Liver (tissue), 9 donors: Measurements from ENCODE around the gene SBF2. TPM values are rescaled to one million over a fixed set of nuclear protein-coding genes. Genes with fewer than 3 reads are reported as not detected.

Source experiments
- DNase-seq: peaks from one replicate; pipeline ENCODE4 v3.0.0-alpha.2; 2017; ENCODE audit warnings: low spot score
- H3K27ac ChIP-seq, 2 donors: one replicate each; pipeline ENCODE4 v1.7.0; 2013; ENCODE audit warnings: inconsistent platforms in 2 of 2, low read length in 2 of 2, control low read depth in 1 of 2, low read depth in 1 of 2, mild to moderate bottlenecking in 1 of 2
- H3K27me3 ChIP-seq, 4 donors: one replicate each; pipeline versions ENCODE4 v1.6.1 to v1.7.0; 2013; ENCODE audit warnings: low read length in 3 of 4, inconsistent platforms in 1 of 4, mild to moderate bottlenecking in 1 of 4, moderate library complexity in 1 of 4; ENCODE audit not compliant: control insufficient read depth in 4 of 4, insufficient read depth in 4 of 4
- H3K36me3 ChIP-seq, 4 donors: one replicate each; pipeline versions ENCODE4 v1.6.1 to v1.7.0; 2013; ENCODE audit warnings: low read length in 3 of 4, mild to moderate bottlenecking in 3 of 4, low read depth in 1 of 4, moderate library complexity in 1 of 4; ENCODE audit not compliant: control insufficient read depth in 4 of 4, insufficient read depth in 3 of 4
- H3K4me1 ChIP-seq, 4 donors: one replicate each; pipeline versions ENCODE4 v1.6.1 to v1.7.0; 2013; ENCODE audit warnings: low read length in 3 of 4, mild to moderate bottlenecking in 3 of 4, moderate library complexity in 1 of 4; ENCODE audit not compliant: control insufficient read depth in 4 of 4, insufficient read depth in 4 of 4
- H3K4me3 ChIP-seq, 3 donors: one replicate each; pipeline versions ENCODE4 v1.6.1 to v1.7.0; 2013; ENCODE audit warnings: low read length in 3 of 3, control low read depth in 1 of 3, low read depth in 1 of 3, mild to moderate bottlenecking in 1 of 3
- H3K9ac ChIP-seq, 2 donors: one replicate each; pipeline ENCODE4 v1.7.0; 2013; ENCODE audit warnings: low read length in 2 of 2, mild to moderate bottlenecking in 2 of 2, moderate library complexity in 2 of 2, control low read depth in 1 of 2, low read depth in 1 of 2
- H3K9me3 ChIP-seq, 4 donors: one replicate each; pipeline versions ENCODE4 v1.6.1 to v1.7.0; 2013; ENCODE audit warnings: low read length in 3 of 4; ENCODE audit not compliant: control insufficient read depth in 4 of 4
- HNF4A ChIP-seq, 2 donors: conservative IDR thresholded peaks; 2 replicates each; pipeline ENCODE4 v1.6.1; 2016; ENCODE audit warnings: antibody characterized with exemption in 2 of 2, mild to moderate bottlenecking in 2 of 2
- HNF4G ChIP-seq: IDR thresholded peaks from 2 replicates; pipeline ENCODE4 v1.6.1; 2016; ENCODE audit warnings: antibody characterized with exemption
- JUND ChIP-seq, 2 donors: IDR thresholded peaks; 2 replicates each; pipeline ENCODE4 v1.6.1; 2016; ENCODE audit warnings: antibody characterized with exemption in 2 of 2
- RAD21 ChIP-seq, 2 donors: IDR thresholded peaks; 2 replicates each; pipeline ENCODE4 v1.6.1; 2016; ENCODE audit warnings: antibody characterized with exemption in 2 of 2, mild to moderate bottlenecking in 2 of 2
- RXRA ChIP-seq, 2 donors: IDR thresholded peaks; 2 replicates each; pipeline ENCODE4 v1.6.1; 2017 to 2018; ENCODE audit warnings: antibody characterized with exemption in 2 of 2, mild to moderate bottlenecking in 1 of 2
- YY1 ChIP-seq: IDR thresholded peaks from 2 replicates; pipeline ENCODE4 v1.6.1; 2016; ENCODE audit warnings: antibody characterized with exemption, mild to moderate bottlenecking
- WGBS: extraction: QIAGEN DNeasy Blood & Tissue Kit; methylation state at CpG from one replicate; pipeline ENCODE4 v1.1.7; 2013; 5-methylcytosine and 5-hydroxymethylcytosine counted together
- polyA plus RNA-seq, 2 donors: library from polyadenylated mRNA; stranded (reverse) in 1 of 2; unstranded in 1 of 2; fragments of 200-250 nt in 1 of 2; fragments of >200 nt in 1 of 2; fragmentation: Nextera tagmentation in 1 of 2; extraction: Ambion mirVana in 1 of 2; gene quantifications; one replicate each; pipeline versions ENCODE4 v1.2.1 to v1.2.3, GENCODE V29; 2013 to 2015
- total RNA-seq, 2 donors: library from RNA; depleted of rRNA; stranded (reverse); fragments of >200 nt; gene quantifications; one replicate each; pipeline ENCODE4 v1.2.3, GENCODE V29; 2014
- TF ChIP-seq, protein P1 (sequence below): IDR thresholded peaks from 2 replicates; pipeline ENCODE4 v1.6.1; 2016; ENCODE audit warnings: antibody characterized with exemption
- TF ChIP-seq, protein P2 (sequence below): IDR thresholded peaks from 2 replicates; pipeline ENCODE4 v1.6.1; 2016; ENCODE audit warnings: antibody characterized with exemption
- TF ChIP-seq, protein P3 (sequence below): IDR thresholded peaks from 2 replicates; pipeline ENCODE4 v1.6.1; 2016; ENCODE audit warnings: antibody characterized with exemption
- TF ChIP-seq, protein P4 (sequence below): IDR thresholded peaks from 2 replicates; pipeline ENCODE4 v1.6.1; 2016; ENCODE audit warnings: antibody characterized with exemption, mild to moderate bottlenecking
- donor health status: healthy.
- donor health status: healthy.
- donor health status: healthy.
- donor health status: healthy.
- donor health status: healthy.

Gene SBF2
- total and polyA plus RNA-seq, 4 donors, result 7.5 to 31.3 (median 14.7) TPM

DNA sequence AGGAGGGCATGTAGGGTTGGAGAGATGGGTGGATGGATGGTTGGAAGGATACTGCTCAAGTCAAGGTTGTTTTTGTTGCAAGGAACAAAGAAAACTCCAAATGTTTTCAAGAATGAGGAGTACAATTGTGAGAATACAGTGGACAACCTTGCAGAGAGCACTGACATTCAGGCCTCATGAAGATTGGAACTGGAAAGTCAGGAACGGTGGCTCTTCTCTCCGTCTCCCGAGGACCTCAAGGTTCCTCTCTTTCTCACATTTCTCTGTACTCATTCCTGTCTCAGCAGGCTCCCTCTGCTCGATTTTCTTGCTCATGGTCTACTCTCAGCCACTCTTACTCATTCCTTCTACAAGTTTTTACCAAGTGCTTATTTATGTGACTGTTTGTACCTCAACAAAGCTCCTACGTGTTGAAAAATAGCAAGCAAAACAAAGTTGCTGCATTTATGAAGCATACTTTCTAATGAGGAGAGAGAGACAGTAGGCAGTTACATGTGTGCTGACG lies 532.5 kb downstream of the SBF2 start:
- TF ChIP-seq RAD21 (IDR thresholded peaks at IDR 0.05) (no peak), HNF4G (no peak), RXRA (IDR thresholded peaks at IDR 0.05) (no peak)
- TF ChIP-seq, protein P1, sequence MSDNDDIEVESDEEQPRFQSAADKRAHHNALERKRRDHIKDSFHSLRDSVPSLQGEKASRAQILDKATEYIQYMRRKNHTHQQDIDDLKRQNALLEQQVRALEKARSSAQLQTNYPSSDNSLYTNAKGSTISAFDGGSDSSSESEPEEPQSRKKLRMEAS, result no peak
- TF ChIP-seq, protein P2, sequence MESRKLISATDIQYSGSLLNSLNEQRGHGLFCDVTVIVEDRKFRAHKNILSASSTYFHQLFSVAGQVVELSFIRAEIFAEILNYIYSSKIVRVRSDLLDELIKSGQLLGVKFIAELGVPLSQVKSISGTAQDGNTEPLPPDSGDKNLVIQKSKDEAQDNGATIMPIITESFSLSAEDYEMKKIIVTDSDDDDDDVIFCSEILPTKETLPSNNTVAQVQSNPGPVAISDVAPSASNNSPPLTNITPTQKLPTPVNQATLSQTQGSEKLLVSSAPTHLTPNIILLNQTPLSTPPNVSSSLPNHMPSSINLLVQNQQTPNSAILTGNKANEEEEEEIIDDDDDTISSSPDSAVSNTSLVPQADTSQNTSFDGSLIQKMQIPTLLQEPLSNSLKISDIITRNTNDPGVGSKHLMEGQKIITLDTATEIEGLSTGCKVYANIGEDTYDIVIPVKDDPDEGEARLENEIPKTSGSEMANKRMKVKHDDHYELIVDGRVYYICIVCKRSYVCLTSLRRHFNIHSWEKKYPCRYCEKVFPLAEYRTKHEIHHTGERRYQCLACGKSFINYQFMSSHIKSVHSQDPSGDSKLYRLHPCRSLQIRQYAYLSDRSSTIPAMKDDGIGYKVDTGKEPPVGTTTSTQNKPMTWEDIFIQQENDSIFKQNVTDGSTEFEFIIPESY, result no peak
- no peaks in the 10 kb centered on the region for H3K36me3 ChIP-seq
- H3K27me3 ChIP-seq, result no peaks in the 10 kb centered on the region
- H3K9ac ChIP-seq, result no peak overlapping the region
- H3K27ac ChIP-seq, result no peak overlapping the region
- H3K4me3 ChIP-seq, result no peak overlapping the region
- DNase-seq, result no peak
- WGBS, result 93% methylated on average over 6 of the region's 6 CpGs
- H3K4me1 ChIP-seq, result peaks cover 0 to 12% (median 6%) of the 10 kb centered on the region in 4 donors
- no peaks in the 10 kb centered on the region for H3K9me3 ChIP-seq

DNA sequence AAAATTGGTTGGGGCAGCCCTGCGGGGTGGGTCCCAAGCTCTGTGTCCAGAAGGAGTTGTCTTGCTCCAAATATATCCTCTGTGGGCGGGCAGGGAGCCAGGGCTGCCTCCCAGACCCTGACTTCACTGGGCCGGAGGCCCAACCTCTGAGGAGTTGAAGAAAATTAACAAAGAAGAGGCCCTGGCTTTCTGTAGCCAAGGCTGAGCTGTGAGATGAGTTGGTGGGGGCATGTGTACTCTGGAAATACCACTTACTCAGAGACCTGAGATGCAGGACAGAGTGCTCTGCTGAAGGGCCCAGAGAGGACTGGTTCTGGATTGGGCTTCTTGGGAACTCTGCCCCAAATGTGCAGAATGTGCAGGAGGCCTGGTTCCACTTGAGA lies 533.8 kb downstream of the SBF2 start:
- Histone ChIP-seq H3K4me3 (no peak overlapping the region), H3K36me3 (no peaks in the 10 kb centered on the region), H3K9me3 (no peaks in the 10 kb centered on the region), H3K9ac (no peak overlapping the region), H3K4me1 (peaks cover 0 to 12% (median 6%) of the 10 kb centered on the region in 4 donors), H3K27me3 (no peaks in the 10 kb centered on the region), H3K27ac (peak overlapping the region; percentile 25 to 64)
- no peak for DNase-seq
- 80% methylated on average over 3 of the region's 3 CpGs for WGBS
- peak in 1 of 2 donors; percentile 25 for TF ChIP-seq RAD21 (IDR thresholded peaks at IDR 0.05)
- TF ChIP-seq, protein P3, sequence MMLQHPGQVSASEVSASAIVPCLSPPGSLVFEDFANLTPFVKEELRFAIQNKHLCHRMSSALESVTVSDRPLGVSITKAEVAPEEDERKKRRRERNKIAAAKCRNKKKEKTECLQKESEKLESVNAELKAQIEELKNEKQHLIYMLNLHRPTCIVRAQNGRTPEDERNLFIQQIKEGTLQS, result no peak

DNA sequence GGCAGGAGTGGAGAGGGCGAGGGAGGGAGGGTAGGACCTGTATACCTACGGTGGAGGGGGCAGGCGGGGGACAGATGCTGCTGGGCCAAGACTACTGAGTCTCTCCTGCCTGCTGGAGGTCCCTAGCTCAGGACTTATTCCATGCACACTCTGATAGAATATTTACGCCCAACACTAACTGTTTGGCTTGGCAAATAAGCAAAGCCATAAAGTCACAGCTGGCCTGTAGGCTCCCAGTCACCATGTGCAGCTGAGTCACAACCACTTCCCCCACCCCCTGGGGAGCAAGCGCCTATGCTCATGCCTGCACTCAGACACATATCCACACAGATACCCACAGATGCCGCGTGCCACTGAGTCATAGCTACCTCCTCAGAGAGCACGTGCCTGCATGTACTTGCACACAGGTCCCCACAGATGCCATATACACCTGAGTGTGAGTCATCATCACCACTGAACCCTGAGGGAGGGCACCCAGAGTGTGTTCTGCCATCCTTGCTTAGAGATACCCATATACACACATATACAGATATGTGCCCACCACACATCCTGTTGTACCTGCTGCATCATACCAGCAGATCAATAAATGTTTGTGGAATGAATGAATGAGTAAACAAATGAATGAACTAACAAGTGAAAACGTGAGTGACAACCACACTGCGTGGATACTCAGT lies 534.4 kb downstream of the SBF2 start:
- Histone ChIP-seq H3K27ac (peak overlapping the region; percentile 64 to 65), H3K4me3 (no peak overlapping the region), H3K4me1 (peaks cover 0 to 12% (median 6%) of the 10 kb centered on the region in 4 donors), H3K27me3 (no peaks in the 10 kb centered on the region), H3K36me3 (no peaks in the 10 kb centered on the region), H3K9me3 (no peaks in the 10 kb centered on the region), H3K9ac (no peak overlapping the region)
- TF ChIP-seq YY1, result no peak
- no peak for TF ChIP-seq HNF4G
- TF ChIP-seq JUND (IDR thresholded peaks at IDR 0.05), result peak in 1 of 2 donors; percentile 19
- TF ChIP-seq, protein P2, result no peak
- TF ChIP-seq, protein P4, sequence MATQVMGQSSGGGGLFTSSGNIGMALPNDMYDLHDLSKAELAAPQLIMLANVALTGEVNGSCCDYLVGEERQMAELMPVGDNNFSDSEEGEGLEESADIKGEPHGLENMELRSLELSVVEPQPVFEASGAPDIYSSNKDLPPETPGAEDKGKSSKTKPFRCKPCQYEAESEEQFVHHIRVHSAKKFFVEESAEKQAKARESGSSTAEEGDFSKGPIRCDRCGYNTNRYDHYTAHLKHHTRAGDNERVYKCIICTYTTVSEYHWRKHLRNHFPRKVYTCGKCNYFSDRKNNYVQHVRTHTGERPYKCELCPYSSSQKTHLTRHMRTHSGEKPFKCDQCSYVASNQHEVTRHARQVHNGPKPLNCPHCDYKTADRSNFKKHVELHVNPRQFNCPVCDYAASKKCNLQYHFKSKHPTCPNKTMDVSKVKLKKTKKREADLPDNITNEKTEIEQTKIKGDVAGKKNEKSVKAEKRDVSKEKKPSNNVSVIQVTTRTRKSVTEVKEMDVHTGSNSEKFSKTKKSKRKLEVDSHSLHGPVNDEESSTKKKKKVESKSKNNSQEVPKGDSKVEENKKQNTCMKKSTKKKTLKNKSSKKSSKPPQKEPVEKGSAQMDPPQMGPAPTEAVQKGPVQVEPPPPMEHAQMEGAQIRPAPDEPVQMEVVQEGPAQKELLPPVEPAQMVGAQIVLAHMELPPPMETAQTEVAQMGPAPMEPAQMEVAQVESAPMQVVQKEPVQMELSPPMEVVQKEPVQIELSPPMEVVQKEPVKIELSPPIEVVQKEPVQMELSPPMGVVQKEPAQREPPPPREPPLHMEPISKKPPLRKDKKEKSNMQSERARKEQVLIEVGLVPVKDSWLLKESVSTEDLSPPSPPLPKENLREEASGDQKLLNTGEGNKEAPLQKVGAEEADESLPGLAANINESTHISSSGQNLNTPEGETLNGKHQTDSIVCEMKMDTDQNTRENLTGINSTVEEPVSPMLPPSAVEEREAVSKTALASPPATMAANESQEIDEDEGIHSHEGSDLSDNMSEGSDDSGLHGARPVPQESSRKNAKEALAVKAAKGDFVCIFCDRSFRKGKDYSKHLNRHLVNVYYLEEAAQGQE, result no peak
- TF ChIP-seq, protein P3, result no peak
- TF ChIP-seq HNF4A (conservative IDR thresholded peaks at IDR 0.05), result no peak
- DNase-seq, result no peak
- 71% methylated on average over 10 of the region's 10 CpGs for WGBS
